Liver (tissue), 3 donors: ENCODE measurements around the gene CMTM8.
"Not testable (repeated sequence)": the region's sequence is repeated elsewhere in the genome, so short reads cannot be mapped to it uniquely, and the experiment has no call there.

Experiments
- RAD21 ChIP-seq, 2 donors: IDR thresholded peaks; 2 replicates each; pipeline ENCODE4 v1.6.1; 2016; ENCODE audit warnings: antibody characterized with exemption in 2 of 2, mild to moderate bottlenecking in 2 of 2
- SP1 ChIP-seq: IDR thresholded peaks from 2 replicates; pipeline ENCODE4 v1.6.1; 2018; ENCODE audit warnings: antibody characterized with exemption, mild to moderate bottlenecking
- TF ChIP-seq, protein P1 (sequence below): fragments of 150-350 bp; IDR thresholded peaks from 2 replicates; pipeline ENCODE4 v1.5.1; 2017; ENCODE audit warnings: improper control_type of control experiment, low read depth, low read length; ENCODE audit not compliant: missing input control
- donor health status: healthy.
- donor health status: healthy.

DNA sequence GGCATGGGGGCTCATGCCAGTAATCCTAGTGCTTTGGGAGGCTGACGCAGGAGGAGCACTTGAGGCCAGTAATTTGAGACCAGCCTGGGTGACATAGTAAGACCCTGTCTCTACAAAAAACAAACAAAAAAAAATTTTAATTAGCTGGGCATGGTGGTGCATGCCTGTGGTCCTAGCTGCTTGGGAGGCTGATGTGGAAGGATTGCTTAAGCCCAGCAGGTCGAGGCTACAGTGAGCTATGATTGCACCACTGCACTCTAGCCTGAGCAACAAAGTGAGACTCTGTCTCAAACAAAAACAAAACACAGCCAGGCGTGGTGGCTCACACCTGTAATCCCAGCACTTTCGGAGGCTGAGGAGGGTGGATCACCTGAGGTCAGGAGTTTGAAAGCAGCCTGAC lies 9.7 kb upstream of the CMTM8 start:
- TF ChIP-seq, protein P1, sequence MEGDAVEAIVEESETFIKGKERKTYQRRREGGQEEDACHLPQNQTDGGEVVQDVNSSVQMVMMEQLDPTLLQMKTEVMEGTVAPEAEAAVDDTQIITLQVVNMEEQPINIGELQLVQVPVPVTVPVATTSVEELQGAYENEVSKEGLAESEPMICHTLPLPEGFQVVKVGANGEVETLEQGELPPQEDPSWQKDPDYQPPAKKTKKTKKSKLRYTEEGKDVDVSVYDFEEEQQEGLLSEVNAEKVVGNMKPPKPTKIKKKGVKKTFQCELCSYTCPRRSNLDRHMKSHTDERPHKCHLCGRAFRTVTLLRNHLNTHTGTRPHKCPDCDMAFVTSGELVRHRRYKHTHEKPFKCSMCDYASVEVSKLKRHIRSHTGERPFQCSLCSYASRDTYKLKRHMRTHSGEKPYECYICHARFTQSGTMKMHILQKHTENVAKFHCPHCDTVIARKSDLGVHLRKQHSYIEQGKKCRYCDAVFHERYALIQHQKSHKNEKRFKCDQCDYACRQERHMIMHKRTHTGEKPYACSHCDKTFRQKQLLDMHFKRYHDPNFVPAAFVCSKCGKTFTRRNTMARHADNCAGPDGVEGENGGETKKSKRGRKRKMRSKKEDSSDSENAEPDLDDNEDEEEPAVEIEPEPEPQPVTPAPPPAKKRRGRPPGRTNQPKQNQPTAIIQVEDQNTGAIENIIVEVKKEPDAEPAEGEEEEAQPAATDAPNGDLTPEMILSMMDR, result not testable (repeated sequence)
- TF ChIP-seq RAD21 (IDR thresholded peaks at IDR 0.05); SP1: not testable (repeated sequence)
